Neutrophil (primary cell): Measurements from ENCODE around the gene PRKAA2.

Source experiments
- H3K27ac ChIP-seq: fragments of 200-600 bp; sonication (generic); 2 replicates; pipeline ENCODE4 v1.5.1; 2016; ENCODE audit warnings: mild to moderate bottlenecking, moderate library complexity
- H3K27me3 ChIP-seq: fragments of 200-600 bp; sonication (generic); 2 replicates; pipeline ENCODE4 v1.6.0; 2016; ENCODE audit warnings: mild to moderate bottlenecking
- H3K36me3 ChIP-seq: fragments of 200-600 bp; sonication (generic); 2 replicates; pipeline ENCODE4 v1.5.1; 2017
- H3K4me1 ChIP-seq, 2 experiments: fragments of 200-600 bp in 1 of 2; sonication (generic) in 1 of 2; 1 replicate in 1 of 2; 2 replicates in 1 of 2; pipeline versions ENCODE4 v1.5.1 to v1.6.1; 2013 to 2016; ENCODE audit warnings: low read depth in 1 of 2, low read length in 1 of 2, mild to moderate bottlenecking in 1 of 2, moderate library complexity in 1 of 2; ENCODE audit not compliant: control insufficient read depth in 1 of 2, insufficient read depth in 1 of 2
- H3K4me3 ChIP-seq, 2 experiments: fragments of 200-600 bp in 1 of 2; sonication (generic) in 1 of 2; 1 replicate in 1 of 2; 2 replicates in 1 of 2; pipeline ENCODE4 v1.5.1; 2013 to 2016; ENCODE audit warnings: low read depth in 1 of 2, low read length in 1 of 2, mild to moderate bottlenecking in 1 of 2, moderate library complexity in 1 of 2
- H3K9me3 ChIP-seq: fragments of 200-600 bp; sonication (generic); 2 replicates; pipeline ENCODE4 v1.5.1; 2016
- CTCF ChIP-seq: fragments of 200-600 bp; sonication (generic); IDR thresholded peaks from 2 replicates; pipeline ENCODE4 v1.5.1; 2016; ENCODE audit warnings: antibody characterized with exemption

Gene PRKAA2

GRCh38 chr1:56627019-56627635, 18.0 kb upstream of the PRKAA2 start:
- H3K36me3 ChIP-seq: no peaks in the 10 kb centered on the region
- H3K4me1 ChIP-seq: no peaks in the 10 kb centered on the region
- H3K27ac ChIP-seq: no peak overlapping the region
- no peak overlapping the region for H3K4me3 ChIP-seq
- H3K27me3 ChIP-seq: peaks cover 34% of the 10 kb centered on the region
- TF ChIP-seq CTCF: no peak
- no peaks in the 10 kb centered on the region for H3K9me3 ChIP-seq

GRCh38 chr1:56627636-56628039, 17.5 kb upstream of the PRKAA2 start:
- H3K4me1 ChIP-seq: no peaks in the 10 kb centered on the region
- no peak overlapping the region for H3K27ac ChIP-seq
- H3K4me3 ChIP-seq: no peak overlapping the region
- H3K9me3 ChIP-seq: no peaks in the 10 kb centered on the region
- H3K27me3 ChIP-seq: peaks cover 34% of the 10 kb centered on the region
- H3K36me3 ChIP-seq: no peaks in the 10 kb centered on the region
- no peak for TF ChIP-seq CTCF

GRCh38 chr1:56630786-56631185, 14.3 kb upstream of the PRKAA2 start:
- no peak for TF ChIP-seq CTCF
- Histone ChIP-seq H3K4me3 (no peak overlapping the region), H3K4me1 (no peaks in the 10 kb centered on the region), H3K27me3 (peaks cover 30% of the 10 kb centered on the region), H3K27ac (no peak overlapping the region), H3K9me3 (no peaks in the 10 kb centered on the region), H3K36me3 (no peaks in the 10 kb centered on the region)

GRCh38 chr1:56631901-56632300, 13.2 kb upstream of the PRKAA2 start:
- Histone ChIP-seq H3K36me3 (no peaks in the 10 kb centered on the region), H3K27ac (no peak overlapping the region), H3K4me1 (no peaks in the 10 kb centered on the region), H3K4me3 (no peak overlapping the region), H3K9me3 (no peaks in the 10 kb centered on the region), H3K27me3 (peaks cover 21% of the 10 kb centered on the region)
- TF ChIP-seq CTCF: no peak

GRCh38 chr1:56634981-56635380, 10.1 kb upstream of the PRKAA2 start:
- Histone ChIP-seq H3K4me3 (no peak overlapping the region), H3K9me3 (no peaks in the 10 kb centered on the region), H3K4me1 (no peaks in the 10 kb centered on the region), H3K27me3 (peaks cover 25% of the 10 kb centered on the region), H3K36me3 (no peaks in the 10 kb centered on the region), H3K27ac (no peak overlapping the region)
- TF ChIP-seq CTCF: no peak

GRCh38 chr1:56638248-56638647, 6.9 kb upstream of the PRKAA2 start:
- Histone ChIP-seq H3K27ac (no peak overlapping the region), H3K36me3 (no peaks in the 10 kb centered on the region), H3K9me3 (no peaks in the 10 kb centered on the region), H3K4me3 (no peak overlapping the region), H3K27me3 (peaks cover 49% of the 10 kb centered on the region), H3K4me1 (no peaks in the 10 kb centered on the region)
- no peak for TF ChIP-seq CTCF
